Tibial nerve (tissue), 3 donors: ENCODE data around the gene SGPL1.

Source experiments
- EP300 ChIP-seq, 2 donors: sonication (generic); formaldehyde crosslinking; IDR thresholded peaks; one replicate each; pipeline ENCODE4 v1.6.1; 2017; ENCODE audit warnings: antibody characterized with exemption in 2 of 2, mild to moderate bottlenecking in 1 of 2
- POLR2A ChIP-seq, 2 donors: fragments of 450-650 bp; IDR thresholded peaks; one replicate each; pipeline ENCODE4 v1.6.1; 2017; ENCODE audit warnings: antibody characterized with exemption in 2 of 2, mild to moderate bottlenecking in 2 of 2, moderate library complexity in 2 of 2

- TF ChIP-seq POLR2A (IDR thresholded peaks at IDR 0.05) (no peak), EP300 (IDR thresholded peaks at IDR 0.05) (no peak)
Observed at GRCh38 chr10:70885931-70886903, 70.5 kb downstream of the SGPL1 start.
